Breast epithelium (tissue), 4 donors: ENCODE measurements around the gene OXCT1. TPM values are rescaled to one million over a fixed set of nuclear protein-coding genes. Genes with fewer than 3 reads are reported as not detected.

Experiments
- DNase-seq, 2 donors: peaks; one replicate each; pipeline ENCODE4 v3.0.0-alpha.2; 2019; ENCODE audit warnings: low spot score in 2 of 2
- H3K27ac ChIP-seq, 2 donors: fragments of 200-600 bp; sonication (generic) in 1 of 2; one replicate each; pipeline ENCODE4 v1.5.1; 2016 to 2019; ENCODE audit warnings: mild to moderate bottlenecking in 1 of 2
- H3K27me3 ChIP-seq, 2 donors: fragments of 200-600 bp; sonication (generic) in 1 of 2; one replicate each; pipeline versions ENCODE4 v1.5.1 to v1.6.0; 2017 to 2019; ENCODE audit warnings: control low read depth in 1 of 2, mild to moderate bottlenecking in 1 of 2
- H3K36me3 ChIP-seq: fragments of 200-600 bp; one replicate; pipeline ENCODE4 v1.5.1; 2019
- H3K4me1 ChIP-seq, 2 donors: fragments of 200-600 bp; sonication (generic); one replicate each; pipeline ENCODE4 v1.5.1; 2016 to 2019; ENCODE audit warnings: control low read depth in 1 of 2
- H3K4me3 ChIP-seq, 3 donors: fragments of 200-600 bp; sonication (generic); 1 replicate in 2 of 3; 2 replicates in 1 of 3; pipeline ENCODE4 v1.5.1; 2016 to 2019; ENCODE audit warnings: mild to moderate bottlenecking in 3 of 3, moderate library complexity in 2 of 3
- H3K9me3 ChIP-seq, 2 donors: fragments of 200-600 bp; sonication (generic) in 1 of 2; one replicate each; pipeline ENCODE4 v1.5.1; 2016 to 2019; ENCODE audit warnings: control low read depth in 1 of 2
- CTCF ChIP-seq, 3 donors: fragments of 450-650 bp; IDR thresholded peaks; one replicate each; pipeline ENCODE4 v1.5.1; 2016 to 2017; ENCODE audit warnings: antibody characterized with exemption in 3 of 3, mild to moderate bottlenecking in 3 of 3, moderate library complexity in 3 of 3
- POLR2A ChIP-seq: fragments of 450-650 bp; IDR thresholded peaks from one replicate; pipeline ENCODE4 v1.6.1; 2016; ENCODE audit warnings: antibody characterized with exemption, mild to moderate bottlenecking, moderate library complexity
- POLR2AphosphoS5 ChIP-seq, 3 donors: sonication (generic); formaldehyde crosslinking; IDR thresholded peaks; one replicate each; pipeline ENCODE4 v1.6.1; 2017; ENCODE audit warnings: antibody characterized with exemption in 3 of 3
- intact Hi-C: fragments of 100-400 bp; cut with DNase I; formaldehyde crosslinking; loops from one replicate; pipeline ENCODE4 v1.15.1; 2023; ENCODE audit warnings: low total_unique reads
- total RNA-seq, 3 donors: library from RNA; depleted of rRNA; stranded (reverse); fragments of >200 nt; gene quantifications; one replicate each; pipeline ENCODE4 v1.1.0, GENCODE V29; 2016

Gene OXCT1
- total RNA-seq, 3 donors from 2014 or later: 19.3 to 49.4 (median 21.8) TPM

- Histone ChIP-seq H3K4me3 (no peak overlapping the region), H3K36me3 (no peaks in the 10 kb centered on the region), H3K9me3 (no peaks in the 10 kb centered on the region), H3K4me1 (no peaks in the 10 kb centered on the region), H3K27ac (no peak overlapping the region), H3K27me3 (no peaks in the 10 kb centered on the region)
- no peak for DNase-seq
- no peak for TF ChIP-seq CTCF (IDR thresholded peaks at IDR 0.05)
- no peak for TF ChIP-seq POLR2AphosphoS5 (IDR thresholded peaks at IDR 0.05)
- TF ChIP-seq POLR2A: no peak
- intact Hi-C loops: no loop called here
Observed at GRCh38 chr5:41835645-41836044, 34.6 kb downstream of the OXCT1 start.

- Histone ChIP-seq H3K4me1 (no peaks in the 10 kb centered on the region), H3K9me3 (no peaks in the 10 kb centered on the region), H3K27ac (no peak overlapping the region), H3K4me3 (no peak overlapping the region), H3K27me3 (no peaks in the 10 kb centered on the region), H3K36me3 (no peaks in the 10 kb centered on the region)
- TF ChIP-seq CTCF (IDR thresholded peaks at IDR 0.05): no peak
- TF ChIP-seq POLR2AphosphoS5 (IDR thresholded peaks at IDR 0.05): no peak
- TF ChIP-seq POLR2A: no peak
- intact Hi-C loops: no loop called here
- no peak for DNase-seq
Observed at GRCh38 chr5:41834506-41834905, 35.7 kb downstream of the OXCT1 start.

GRCh38 chr5:41832430-41832829 is 37.8 kb downstream of the OXCT1 start:
- H3K27ac ChIP-seq: no peak overlapping the region
- no peak for DNase-seq
- no peaks in the 10 kb centered on the region for H3K4me1 ChIP-seq
- no peaks in the 10 kb centered on the region for H3K9me3 ChIP-seq
- no peaks in the 10 kb centered on the region for H3K27me3 ChIP-seq
- H3K36me3 ChIP-seq: no peaks in the 10 kb centered on the region
- no peak overlapping the region for H3K4me3 ChIP-seq
- intact Hi-C loops: no loop called here
- TF ChIP-seq POLR2AphosphoS5 (IDR thresholded peaks at IDR 0.05) (no peak), POLR2A (no peak), CTCF (IDR thresholded peaks at IDR 0.05) (no peak)

- no peaks in the 10 kb centered on the region for H3K4me1 ChIP-seq
- no peak overlapping the region for H3K27ac ChIP-seq
- H3K4me3 ChIP-seq: no peak overlapping the region
- H3K27me3 ChIP-seq: no peaks in the 10 kb centered on the region
- no peaks in the 10 kb centered on the region for H3K36me3 ChIP-seq
- intact Hi-C loops: no loop called here
- DNase-seq: no peak
- no peak for TF ChIP-seq CTCF (IDR thresholded peaks at IDR 0.05)
- TF ChIP-seq POLR2A: no peak
- TF ChIP-seq POLR2AphosphoS5 (IDR thresholded peaks at IDR 0.05): no peak
- no peaks in the 10 kb centered on the region for H3K9me3 ChIP-seq
Observed at GRCh38 chr5:41831155-41831554, 39.1 kb downstream of the OXCT1 start.

- TF ChIP-seq POLR2A (no peak), CTCF (IDR thresholded peaks at IDR 0.05) (no peak), POLR2AphosphoS5 (IDR thresholded peaks at IDR 0.05) (no peak)
- intact Hi-C loops: no loop called here
- H3K4me1 ChIP-seq: no peaks in the 10 kb centered on the region
- no peak for DNase-seq
- no peaks in the 10 kb centered on the region for H3K27me3 ChIP-seq
- no peak overlapping the region for H3K27ac ChIP-seq
- no peak overlapping the region for H3K4me3 ChIP-seq
- no peaks in the 10 kb centered on the region for H3K36me3 ChIP-seq
- no peaks in the 10 kb centered on the region for H3K9me3 ChIP-seq
Observed at GRCh38 chr5:41827792-41828191, 42.4 kb downstream of the OXCT1 start.
